A673 (cell line): ENCODE data around the gene ZSCAN12.

ENCODE experiments used
- EZH2 ChIP-seq: fragments of 200-600 bp; sonication (generic); IDR thresholded peaks from 2 replicates; pipeline ENCODE4 v1.6.1; 2017; ENCODE audit warnings: borderline replicate concordance, low read depth, mild to moderate bottlenecking, mixed read lengths, antibody characterized with exemption, low read length; ENCODE audit not compliant: poor library complexity, severe bottlenecking
- TF ChIP-seq, protein P1 (sequence below): fragments of 300-800, 200-600 bp; sonication (generic); conservative IDR thresholded peaks from 2 replicates; pipeline ENCODE4 v1.5.1; 2017; ENCODE audit warnings: low read depth, mild to moderate bottlenecking, antibody characterized with exemption, low read length, moderate library complexity, mixed read lengths

DNA sequence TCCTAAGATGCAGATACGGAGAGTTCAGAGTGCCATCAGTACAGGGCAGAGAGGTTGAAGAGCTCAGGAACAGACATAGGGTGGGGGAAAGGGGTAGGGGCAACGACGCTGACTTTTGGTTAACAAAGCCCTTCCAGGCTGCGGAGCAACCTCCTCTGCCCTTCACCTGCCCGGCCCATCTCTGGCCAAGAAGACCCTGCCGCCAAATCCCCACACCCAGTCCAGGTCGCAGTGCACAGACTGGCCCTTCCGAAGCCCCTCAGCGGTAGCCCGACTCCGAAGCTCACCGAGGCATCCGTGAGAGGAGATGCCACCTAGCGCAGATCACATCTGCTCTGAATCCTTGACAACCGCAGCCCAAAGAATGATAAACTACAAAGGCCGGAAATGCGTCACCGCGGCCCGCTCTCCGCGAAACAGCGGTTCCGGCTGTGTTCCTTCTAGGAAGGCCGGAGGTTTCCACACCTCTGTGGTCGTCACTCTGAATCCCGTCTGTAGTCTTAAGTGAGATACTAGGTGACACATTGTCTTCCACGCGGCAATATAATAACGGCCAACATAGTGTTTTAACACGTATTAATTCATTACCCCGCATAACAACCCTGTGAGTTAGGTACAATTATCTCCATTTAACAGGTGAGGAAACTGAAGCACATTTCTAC, 43.7 kb upstream of the ZSCAN12 start, which contains the start of gene ZSCAN23:
- TF ChIP-seq, protein P1, sequence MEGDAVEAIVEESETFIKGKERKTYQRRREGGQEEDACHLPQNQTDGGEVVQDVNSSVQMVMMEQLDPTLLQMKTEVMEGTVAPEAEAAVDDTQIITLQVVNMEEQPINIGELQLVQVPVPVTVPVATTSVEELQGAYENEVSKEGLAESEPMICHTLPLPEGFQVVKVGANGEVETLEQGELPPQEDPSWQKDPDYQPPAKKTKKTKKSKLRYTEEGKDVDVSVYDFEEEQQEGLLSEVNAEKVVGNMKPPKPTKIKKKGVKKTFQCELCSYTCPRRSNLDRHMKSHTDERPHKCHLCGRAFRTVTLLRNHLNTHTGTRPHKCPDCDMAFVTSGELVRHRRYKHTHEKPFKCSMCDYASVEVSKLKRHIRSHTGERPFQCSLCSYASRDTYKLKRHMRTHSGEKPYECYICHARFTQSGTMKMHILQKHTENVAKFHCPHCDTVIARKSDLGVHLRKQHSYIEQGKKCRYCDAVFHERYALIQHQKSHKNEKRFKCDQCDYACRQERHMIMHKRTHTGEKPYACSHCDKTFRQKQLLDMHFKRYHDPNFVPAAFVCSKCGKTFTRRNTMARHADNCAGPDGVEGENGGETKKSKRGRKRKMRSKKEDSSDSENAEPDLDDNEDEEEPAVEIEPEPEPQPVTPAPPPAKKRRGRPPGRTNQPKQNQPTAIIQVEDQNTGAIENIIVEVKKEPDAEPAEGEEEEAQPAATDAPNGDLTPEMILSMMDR = no peak
- TF ChIP-seq EZH2 = no peak
